GM12864 (cell line): Measurements from ENCODE around the gene OR4N5.

Experiments used
- DNase-seq: peaks from one replicate; pipeline ENCODE4 v3.0.0-alpha.2; 2011; ENCODE audit warnings: low read depth
- H3K4me3 ChIP-seq: 2 replicates; pipeline ENCODE4 v1.5.1; 2011; ENCODE audit warnings: mild to moderate bottlenecking, low read depth, low read length, control low read depth
- TF ChIP-seq, protein P1 (sequence below): IDR thresholded peaks from 2 replicates; pipeline ENCODE4 v1.5.1; 2011; ENCODE audit warnings: low read depth, mild to moderate bottlenecking, moderate library complexity, low read length, control low read depth, inconsistent platforms; ENCODE audit errors: missing control alignments

OR4N5 gene

DNA sequence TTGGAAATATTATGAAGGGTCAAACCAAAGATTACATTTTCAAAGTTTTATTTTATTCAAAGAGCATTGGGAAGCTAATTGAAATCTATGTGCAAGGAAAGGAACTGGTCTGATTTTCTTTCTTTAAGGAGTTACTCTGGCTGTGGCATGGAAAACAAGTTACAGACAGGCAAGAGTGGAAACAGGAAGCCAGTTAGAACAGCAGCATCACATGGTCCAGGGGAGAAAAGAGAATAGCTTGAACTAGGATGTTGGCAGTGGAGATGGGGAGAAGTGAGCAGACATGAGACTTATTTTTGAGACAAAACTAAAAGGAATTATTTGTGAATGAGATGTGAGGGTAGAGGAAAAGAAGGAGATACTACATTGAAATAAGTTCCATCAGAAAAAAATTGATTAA is 55.5 kb downstream of the OR4N5 start:
- H3K4me3 ChIP-seq = no peak overlapping the region
- TF ChIP-seq, protein P1, sequence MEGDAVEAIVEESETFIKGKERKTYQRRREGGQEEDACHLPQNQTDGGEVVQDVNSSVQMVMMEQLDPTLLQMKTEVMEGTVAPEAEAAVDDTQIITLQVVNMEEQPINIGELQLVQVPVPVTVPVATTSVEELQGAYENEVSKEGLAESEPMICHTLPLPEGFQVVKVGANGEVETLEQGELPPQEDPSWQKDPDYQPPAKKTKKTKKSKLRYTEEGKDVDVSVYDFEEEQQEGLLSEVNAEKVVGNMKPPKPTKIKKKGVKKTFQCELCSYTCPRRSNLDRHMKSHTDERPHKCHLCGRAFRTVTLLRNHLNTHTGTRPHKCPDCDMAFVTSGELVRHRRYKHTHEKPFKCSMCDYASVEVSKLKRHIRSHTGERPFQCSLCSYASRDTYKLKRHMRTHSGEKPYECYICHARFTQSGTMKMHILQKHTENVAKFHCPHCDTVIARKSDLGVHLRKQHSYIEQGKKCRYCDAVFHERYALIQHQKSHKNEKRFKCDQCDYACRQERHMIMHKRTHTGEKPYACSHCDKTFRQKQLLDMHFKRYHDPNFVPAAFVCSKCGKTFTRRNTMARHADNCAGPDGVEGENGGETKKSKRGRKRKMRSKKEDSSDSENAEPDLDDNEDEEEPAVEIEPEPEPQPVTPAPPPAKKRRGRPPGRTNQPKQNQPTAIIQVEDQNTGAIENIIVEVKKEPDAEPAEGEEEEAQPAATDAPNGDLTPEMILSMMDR = no peak
- DNase-seq = no peak
